ENCODE data around the gene GRPR. TPM values are rescaled to one million over a fixed set of nuclear protein-coding genes. Genes with fewer than 3 reads are reported as not detected.

GRPR gene
- total RNA-seq, 2 experiments from 2014 or later: not detected

Other genes with a start within 250 kb of the GRPR start
- gene MAGEB17, start 43.9 kb downstream of the GRPR start, total RNA-seq: not detected

Data from activated naive CD8-positive, alpha-beta T cell treated with anti-CD3 and anti-CD28 coated beads, Interleukin-2, amount 10 ng/mL, durations not matched to agents 7 days and 5 days (primary cell).